ENCODE data around the gene MAMDC4. TPM values are rescaled to one million over a fixed set of nuclear protein-coding genes. Genes with fewer than 3 reads are reported as not detected.

Gene MAMDC4
- total RNA-seq, 1 donor from 2014 or later: 7.7 TPM

- no peaks in the 10 kb centered on the region for H3K27me3 Mint-ChIP-seq (ENCODE audit: low read depth)
- TF ChIP-seq CTCF (IDR thresholded peaks at IDR 0.05): no peak
- DNase-seq (ENCODE audit: low spot score): no peak
- H3K27ac Mint-ChIP-seq (ENCODE audit: unreplicated experiment): peak overlapping the region; percentile 63
- H3K4me3 Mint-ChIP-seq (ENCODE audit: unreplicated experiment): no peak overlapping the region
- no peaks in the 10 kb centered on the region for H3K9me3 Mint-ChIP-seq (ENCODE audit: low read depth)
- H3K4me1 Mint-ChIP-seq (ENCODE audit: low read depth): peaks cover 16% of the 10 kb centered on the region
- H3K36me3 Mint-ChIP-seq (ENCODE audit: low read depth): peaks cover 10% of the 10 kb centered on the region
Observed at GRCh38 chr9:136901516-136902258, 49.5 kb downstream of the MAMDC4 start.

DNA sequence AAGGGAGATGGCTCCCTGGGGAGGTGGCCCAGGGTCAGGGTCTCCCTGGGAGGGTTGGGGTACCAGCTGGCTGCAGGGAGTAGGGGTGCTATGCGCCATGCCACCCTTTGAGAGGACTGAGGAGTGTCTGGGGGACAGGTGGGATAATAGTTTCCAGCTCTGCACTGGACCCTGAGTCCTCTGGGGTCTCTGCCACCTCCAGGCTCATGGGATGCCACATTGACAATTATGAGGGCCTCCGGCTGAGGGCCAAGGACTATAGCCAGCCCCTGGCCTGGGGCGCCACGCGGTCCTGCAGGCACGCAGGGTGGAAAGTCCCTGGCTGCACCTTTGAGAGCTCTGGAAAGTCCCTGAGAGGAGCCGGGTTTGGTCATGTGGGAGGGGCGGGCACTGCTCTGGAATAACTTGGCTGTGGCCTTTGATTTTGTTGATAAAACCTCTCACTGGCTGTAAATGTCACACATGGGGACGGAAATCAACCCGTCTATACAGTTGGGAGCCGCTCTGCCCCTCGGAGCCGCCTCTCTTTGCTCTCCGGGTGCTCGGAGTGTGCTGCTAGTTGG is 50.2 kb downstream of the MAMDC4 start:
- no peak overlapping the region for H3K4me3 Mint-ChIP-seq (ENCODE audit: unreplicated experiment)
- peaks cover 16% of the 10 kb centered on the region for H3K4me1 Mint-ChIP-seq (ENCODE audit: low read depth)
- H3K9me3 Mint-ChIP-seq (ENCODE audit: low read depth): no peaks in the 10 kb centered on the region
- TF ChIP-seq CTCF (IDR thresholded peaks at IDR 0.05): no peak
- peaks cover 10% of the 10 kb centered on the region for H3K36me3 Mint-ChIP-seq (ENCODE audit: low read depth)
- no peaks in the 10 kb centered on the region for H3K27me3 Mint-ChIP-seq (ENCODE audit: low read depth)
- H3K27ac Mint-ChIP-seq (ENCODE audit: unreplicated experiment): peak overlapping the region; percentile 19
- DNase-seq (ENCODE audit: low spot score): no peak

DNA sequence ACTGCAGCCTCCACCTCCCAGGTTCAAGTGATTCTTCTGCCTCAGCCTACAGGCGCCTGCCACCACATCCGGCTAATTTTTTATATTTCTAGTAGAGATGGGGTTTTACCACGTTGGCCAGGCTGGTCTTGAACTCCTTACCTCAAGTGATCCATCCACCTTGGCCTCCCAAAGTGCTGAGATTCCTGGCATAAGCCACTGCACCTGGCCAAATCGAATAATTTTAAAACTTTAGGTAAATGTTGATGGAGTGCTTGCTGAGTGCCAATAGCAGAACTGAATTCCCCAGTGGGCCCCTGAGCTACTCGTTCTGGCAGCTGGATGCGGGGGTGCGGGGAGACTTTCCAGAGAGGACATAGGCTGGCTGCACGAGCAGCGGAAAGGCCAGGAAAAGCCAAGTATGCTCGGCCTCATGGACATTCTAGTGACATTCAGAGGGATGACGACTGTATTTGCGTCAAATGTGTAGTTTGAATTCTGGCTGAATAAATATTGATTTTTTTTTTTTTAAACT is 51.0 kb downstream of the MAMDC4 start:
- Mint-ChIP-seq H3K4me1 (ENCODE audit: low read depth) (peaks cover 16% of the 10 kb centered on the region), H3K27ac (ENCODE audit: unreplicated experiment) (no peak overlapping the region), H3K9me3 (ENCODE audit: low read depth) (no peaks in the 10 kb centered on the region), H3K4me3 (ENCODE audit: unreplicated experiment) (no peak overlapping the region), H3K36me3 (ENCODE audit: low read depth) (peaks cover 10% of the 10 kb centered on the region), H3K27me3 (ENCODE audit: low read depth) (no peaks in the 10 kb centered on the region)
- TF ChIP-seq CTCF (IDR thresholded peaks at IDR 0.05): no peak
- no peak for DNase-seq (ENCODE audit: low spot score)

GRCh38 chr9:136906266-136906665 is 54.1 kb downstream of the MAMDC4 start:
- no peaks in the 10 kb centered on the region for H3K9me3 Mint-ChIP-seq (ENCODE audit: low read depth)
- no peak overlapping the region for H3K4me3 Mint-ChIP-seq (ENCODE audit: unreplicated experiment)
- DNase-seq (ENCODE audit: low spot score): no peak
- no peaks in the 10 kb centered on the region for H3K27me3 Mint-ChIP-seq (ENCODE audit: low read depth)
- no peak for TF ChIP-seq CTCF (IDR thresholded peaks at IDR 0.05)
- H3K36me3 Mint-ChIP-seq (ENCODE audit: low read depth): peaks cover 10% of the 10 kb centered on the region
- H3K27ac Mint-ChIP-seq (ENCODE audit: unreplicated experiment): no peak overlapping the region
- H3K4me1 Mint-ChIP-seq (ENCODE audit: low read depth): peaks cover 14% of the 10 kb centered on the region

DNA sequence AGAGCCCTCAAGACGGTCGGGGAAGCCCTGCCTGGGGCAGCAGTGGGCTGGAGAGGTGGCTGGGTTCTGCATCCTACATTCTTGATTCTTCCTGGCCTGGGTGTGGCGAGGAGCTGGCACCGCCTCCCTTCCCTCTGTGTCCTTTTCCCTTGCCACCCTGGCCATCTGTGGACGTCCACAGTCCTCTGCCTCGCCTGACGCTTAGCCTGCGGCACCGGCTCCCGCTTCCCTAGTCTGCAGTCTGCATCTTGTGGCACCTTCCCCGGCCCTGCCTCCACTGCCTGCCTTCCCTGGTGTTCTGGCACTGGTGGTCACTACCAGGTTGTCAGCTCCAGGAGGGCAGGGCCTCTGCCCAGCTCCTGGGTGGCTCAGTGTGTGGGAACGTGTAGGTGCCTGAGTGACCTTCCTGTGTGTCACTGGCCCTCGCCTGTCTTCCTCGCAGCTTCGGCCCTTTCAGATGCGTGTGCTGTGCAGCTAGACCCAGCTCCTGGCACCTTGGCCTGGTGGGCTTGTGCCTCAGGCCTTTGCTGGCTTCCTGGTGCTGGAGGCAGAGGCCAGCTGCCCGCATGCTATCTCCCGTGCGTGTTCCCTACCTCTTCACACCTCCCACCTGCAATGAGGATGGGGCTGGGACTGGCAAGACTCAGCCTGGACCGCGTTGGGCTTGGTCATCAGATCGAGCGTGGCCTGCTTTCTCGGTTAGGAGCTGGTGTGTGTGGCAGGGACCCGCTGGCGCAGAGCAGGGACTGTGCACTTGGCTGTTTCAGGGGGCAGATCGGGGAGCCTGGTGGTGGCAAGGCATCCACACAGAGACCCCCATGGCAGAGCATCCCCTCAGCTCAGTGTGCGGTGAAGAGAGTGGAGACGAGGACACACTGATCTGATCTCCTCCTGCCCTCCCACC is 55.1 kb downstream of the MAMDC4 start:
- no peak overlapping the region for H3K4me3 Mint-ChIP-seq (ENCODE audit: unreplicated experiment)
- peaks cover 8% of the 10 kb centered on the region for H3K36me3 Mint-ChIP-seq (ENCODE audit: low read depth)
- no peak overlapping the region for H3K27ac Mint-ChIP-seq (ENCODE audit: unreplicated experiment)
- H3K4me1 Mint-ChIP-seq (ENCODE audit: low read depth): peaks cover 5% of the 10 kb centered on the region
- no peak for TF ChIP-seq CTCF (IDR thresholded peaks at IDR 0.05)
- no peaks in the 10 kb centered on the region for H3K27me3 Mint-ChIP-seq (ENCODE audit: low read depth)
- DNase-seq (ENCODE audit: low spot score): no peak
- H3K9me3 Mint-ChIP-seq (ENCODE audit: low read depth): no peaks in the 10 kb centered on the region

Data from chondrocyte (in vitro differentiated cells).